Thyroid gland (tissue), 4 donors: Measurements from ENCODE around the gene ABHD3. TPM values are rescaled to one million over a fixed set of nuclear protein-coding genes. Genes with fewer than 3 reads are reported as not detected.
"Not testable (repeated sequence)": the region's sequence is repeated elsewhere in the genome, so short reads cannot be mapped to it uniquely, and the experiment has no call there.

Experiments used
- DNase-seq, 2 donors: peaks; one replicate each; pipeline ENCODE4 v3.0.0-alpha.2; 2019
- H3K27ac ChIP-seq, 3 donors: fragments of 200-600 bp; sonication (generic); 1 replicate in 2 of 3; 2 replicates in 1 of 3; pipeline ENCODE4 v1.5.1; 2016 to 2019; ENCODE audit warnings: mild to moderate bottlenecking in 1 of 3, moderate library complexity in 1 of 3
- H3K27me3 ChIP-seq: fragments of 200-600 bp; sonication (generic); one replicate; pipeline ENCODE4 v1.5.1; 2019
- H3K36me3 ChIP-seq, 2 donors: fragments of 200-600 bp; sonication (generic); one replicate each; pipeline ENCODE4 v1.5.1; 2016 to 2019
- H3K4me1 ChIP-seq, 2 donors: fragments of 200-600 bp; sonication (generic); one replicate each; pipeline ENCODE4 v1.5.1; 2017 to 2019
- H3K4me3 ChIP-seq, 3 donors: fragments of 200-600 bp; sonication (generic); replicated peaks in 1 of 3; 1 replicate in 2 of 3; 2 replicates in 1 of 3; pipeline ENCODE4 v1.5.1; 2016; ENCODE audit warnings: mild to moderate bottlenecking in 1 of 3
- H3K9me3 ChIP-seq: fragments of 200-600 bp; sonication (generic); one replicate; pipeline ENCODE4 v1.5.1; 2017
- POLR2A ChIP-seq, 2 donors: fragments of 450-650 bp; IDR thresholded peaks; one replicate each; pipeline ENCODE4 v1.6.1; 2017; ENCODE audit warnings: antibody characterized with exemption in 2 of 2, mild to moderate bottlenecking in 2 of 2, moderate library complexity in 1 of 2
- WGBS, 2 donors: methylation state at CpG; one replicate each; pipeline ENCODE4 v1.1.5; 2017; 5-methylcytosine and 5-hydroxymethylcytosine counted together
- intact Hi-C: fragments of 100-400 bp; cut with DNase I; formaldehyde crosslinking; loops from one replicate; pipeline ENCODE4 v1.15.1; 2023
- total RNA-seq, 4 donors: library from RNA; depleted of rRNA; stranded (reverse); fragments of >200 nt; gene quantifications; one replicate each; pipeline ENCODE4 v1.2.3, GENCODE V29; 2016
- TF ChIP-seq, protein P1 (sequence below), 6 experiments: fragments of 200-600 bp in 3 of 6; fragments of 450-650 bp in 3 of 6; sonication (generic) in 3 of 6; IDR thresholded peaks; one replicate each; pipeline ENCODE4 v1.5.1; 2016 to 2019; ENCODE audit warnings: antibody characterized with exemption in 6 of 6, mild to moderate bottlenecking in 2 of 6, inconsistent platforms in 1 of 6, moderate library complexity in 1 of 6

The ABHD3 gene
- total RNA-seq, 4 donors from 2014 or later = 17.6 to 28.2 (median 24.5) TPM

DNA sequence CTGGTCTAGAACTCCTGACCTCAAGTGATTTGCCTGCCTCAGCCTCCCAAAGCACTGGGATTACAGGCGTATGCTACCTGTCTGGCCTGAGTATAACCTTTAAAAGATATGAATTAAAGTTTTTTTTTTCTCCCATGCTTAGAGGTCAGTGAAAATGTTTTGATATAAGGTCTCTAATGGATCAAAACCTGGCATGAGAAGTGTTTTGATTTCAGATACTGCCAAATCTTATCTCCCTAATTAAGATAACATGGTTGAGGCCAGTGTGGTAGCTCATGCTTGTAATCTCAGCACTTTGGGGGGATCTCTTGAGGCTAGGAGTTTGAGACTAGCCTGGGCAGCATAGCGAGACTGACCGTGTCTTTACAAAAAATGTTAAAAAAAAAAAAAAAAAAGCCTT is 51.2 kb downstream of the ABHD3 start:
- no peaks in the 10 kb centered on the region for H3K27me3 ChIP-seq
- no peaks in the 10 kb centered on the region for H3K9me3 ChIP-seq
- WGBS, 2 donors = 93 to 95% methylated on average over 3 of the region's 3 CpGs
- H3K36me3 ChIP-seq = peaks cover 0 to 5% of the 10 kb centered on the region in 2 donors
- no peak for DNase-seq
- intact Hi-C loops = no loop called here
- no peaks in the 10 kb centered on the region for H3K4me1 ChIP-seq
- TF ChIP-seq, protein P1, sequence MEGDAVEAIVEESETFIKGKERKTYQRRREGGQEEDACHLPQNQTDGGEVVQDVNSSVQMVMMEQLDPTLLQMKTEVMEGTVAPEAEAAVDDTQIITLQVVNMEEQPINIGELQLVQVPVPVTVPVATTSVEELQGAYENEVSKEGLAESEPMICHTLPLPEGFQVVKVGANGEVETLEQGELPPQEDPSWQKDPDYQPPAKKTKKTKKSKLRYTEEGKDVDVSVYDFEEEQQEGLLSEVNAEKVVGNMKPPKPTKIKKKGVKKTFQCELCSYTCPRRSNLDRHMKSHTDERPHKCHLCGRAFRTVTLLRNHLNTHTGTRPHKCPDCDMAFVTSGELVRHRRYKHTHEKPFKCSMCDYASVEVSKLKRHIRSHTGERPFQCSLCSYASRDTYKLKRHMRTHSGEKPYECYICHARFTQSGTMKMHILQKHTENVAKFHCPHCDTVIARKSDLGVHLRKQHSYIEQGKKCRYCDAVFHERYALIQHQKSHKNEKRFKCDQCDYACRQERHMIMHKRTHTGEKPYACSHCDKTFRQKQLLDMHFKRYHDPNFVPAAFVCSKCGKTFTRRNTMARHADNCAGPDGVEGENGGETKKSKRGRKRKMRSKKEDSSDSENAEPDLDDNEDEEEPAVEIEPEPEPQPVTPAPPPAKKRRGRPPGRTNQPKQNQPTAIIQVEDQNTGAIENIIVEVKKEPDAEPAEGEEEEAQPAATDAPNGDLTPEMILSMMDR (IDR thresholded peaks at IDR 0.05) = no peak
- no peak for TF ChIP-seq POLR2A (IDR thresholded peaks at IDR 0.05)
- H3K4me3 ChIP-seq = no peak overlapping the region
- H3K27ac ChIP-seq = no peak overlapping the region

DNA sequence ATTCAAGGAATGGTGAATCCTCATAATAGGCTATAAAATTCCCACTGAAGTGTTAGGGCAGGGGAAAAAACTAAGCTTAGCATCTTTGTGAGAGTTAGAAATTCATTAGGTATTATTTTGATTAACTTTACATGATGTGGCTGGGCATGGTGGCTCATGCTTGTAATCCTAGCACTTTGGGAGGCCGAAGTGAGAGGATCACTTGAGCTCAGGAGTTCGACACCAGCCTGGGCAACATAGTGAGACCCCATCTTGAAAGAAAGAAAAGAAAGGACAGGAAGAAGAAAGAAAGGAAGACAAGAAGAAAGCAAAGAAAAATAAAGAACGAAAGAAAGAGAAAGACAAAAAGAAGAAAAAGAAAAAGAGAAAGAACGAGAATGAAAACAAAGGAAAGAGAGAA is 52.5 kb downstream of the ABHD3 start:
- Histone ChIP-seq H3K9me3 (no peaks in the 10 kb centered on the region), H3K27me3 (no peaks in the 10 kb centered on the region), H3K27ac (no peak overlapping the region), H3K4me3 (no peak overlapping the region), H3K36me3 (peaks cover 0 to 5% of the 10 kb centered on the region in 2 donors), H3K4me1 (no peaks in the 10 kb centered on the region)
- TF ChIP-seq, protein P1 (IDR thresholded peaks at IDR 0.05) = no peak
- TF ChIP-seq POLR2A (IDR thresholded peaks at IDR 0.05) = no peak
- DNase-seq = no peak
- intact Hi-C loops = no loop called here
- WGBS, 2 donors = 98 to 99% methylated on average over 4 of the region's 4 CpGs

DNA sequence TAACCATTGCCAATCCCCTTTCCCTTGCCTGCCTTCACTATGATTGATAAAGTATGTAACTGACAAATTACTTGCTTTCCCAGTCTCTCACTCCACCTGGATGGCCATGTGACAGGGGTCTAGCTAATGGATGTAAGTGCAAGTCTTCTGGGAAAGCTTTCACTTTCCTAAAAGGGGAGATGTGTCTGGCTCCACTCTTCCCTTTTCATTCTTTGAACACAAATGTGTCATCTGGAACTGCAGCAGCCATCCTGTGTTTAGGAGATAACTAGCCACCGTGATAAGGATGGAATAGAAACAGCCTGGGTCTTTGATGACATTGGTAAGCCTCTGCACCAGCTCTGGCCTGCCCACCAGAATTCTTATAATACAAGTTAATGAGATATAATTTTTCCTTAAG is 54.3 kb downstream of the ABHD3 start:
- Histone ChIP-seq H3K27ac (no peak overlapping the region), H3K27me3 (no peaks in the 10 kb centered on the region), H3K9me3 (no peaks in the 10 kb centered on the region), H3K4me1 (no peaks in the 10 kb centered on the region), H3K36me3 (no peaks in the 10 kb centered on the region), H3K4me3 (no peak overlapping the region)
- intact Hi-C loops = no loop called here
- DNase-seq = no peak
- TF ChIP-seq, protein P1 (IDR thresholded peaks at IDR 0.05) = no peak
- no peak for TF ChIP-seq POLR2A (IDR thresholded peaks at IDR 0.05)
- WGBS, 2 donors = 92 to 96% methylated on average over 1 of the region's 1 CpG

DNA sequence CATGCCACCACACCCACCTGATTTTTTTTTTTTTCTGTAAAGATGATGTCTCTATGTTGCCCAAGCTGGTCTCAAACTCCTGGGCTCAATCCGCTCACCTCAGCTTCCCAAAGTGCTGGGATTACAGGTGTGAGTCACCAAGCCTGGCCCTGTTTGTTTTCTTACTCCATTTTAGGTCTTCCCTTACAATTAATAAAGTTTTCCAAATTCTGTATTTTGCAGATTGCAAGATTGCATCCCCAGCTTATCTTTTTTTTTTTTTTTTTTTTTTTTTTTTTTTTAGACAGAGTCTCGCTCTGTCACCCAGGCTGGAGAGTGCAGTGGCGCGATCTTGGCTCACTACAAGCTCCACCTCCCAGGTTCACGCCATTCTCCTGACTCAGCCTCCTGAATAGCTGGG is 64.2 kb downstream of the ABHD3 start:
- H3K4me3 ChIP-seq, H3K36me3 ChIP-seq, DNase-seq, H3K4me1 ChIP-seq, H3K27me3 ChIP-seq, H3K9me3 ChIP-seq, H3K27ac ChIP-seq, intact Hi-C loops: not testable (repeated sequence)
- WGBS, 2 donors = 97 to 98% methylated on average over 5 of the region's 5 CpGs

DNA sequence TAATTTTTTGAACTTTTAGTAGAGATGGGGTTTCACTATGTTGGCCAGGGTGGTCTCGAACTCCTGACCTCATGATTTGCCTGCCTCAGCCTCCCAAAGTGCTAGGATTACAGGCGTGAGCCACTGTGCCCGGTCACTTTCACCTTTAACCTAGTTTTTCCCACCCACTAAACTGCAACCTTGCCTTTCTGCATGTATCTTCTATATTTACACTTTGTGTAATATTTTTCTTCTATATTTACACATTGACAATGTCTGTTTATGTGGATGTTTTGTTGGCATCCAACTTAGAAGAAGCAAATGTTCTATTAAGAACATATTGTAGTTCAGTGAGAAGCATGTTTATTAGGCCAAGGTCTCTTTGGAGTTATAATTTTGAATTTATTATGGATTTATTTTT is 65.8 kb downstream of the ABHD3 start:
- Histone ChIP-seq H3K36me3 (no peaks in the 10 kb centered on the region), H3K9me3 (no peaks in the 10 kb centered on the region), H3K4me1 (no peaks in the 10 kb centered on the region), H3K27me3 (no peaks in the 10 kb centered on the region), H3K27ac (no peak overlapping the region), H3K4me3 (no peak overlapping the region)
- intact Hi-C loops = no loop called here
- 96 to 98% methylated on average over 3 of the region's 3 CpGs for WGBS, 2 donors
- no peak for DNase-seq
- TF ChIP-seq, protein P1 (IDR thresholded peaks at IDR 0.05) = no peak
- TF ChIP-seq POLR2A (IDR thresholded peaks at IDR 0.05) = no peak

DNA sequence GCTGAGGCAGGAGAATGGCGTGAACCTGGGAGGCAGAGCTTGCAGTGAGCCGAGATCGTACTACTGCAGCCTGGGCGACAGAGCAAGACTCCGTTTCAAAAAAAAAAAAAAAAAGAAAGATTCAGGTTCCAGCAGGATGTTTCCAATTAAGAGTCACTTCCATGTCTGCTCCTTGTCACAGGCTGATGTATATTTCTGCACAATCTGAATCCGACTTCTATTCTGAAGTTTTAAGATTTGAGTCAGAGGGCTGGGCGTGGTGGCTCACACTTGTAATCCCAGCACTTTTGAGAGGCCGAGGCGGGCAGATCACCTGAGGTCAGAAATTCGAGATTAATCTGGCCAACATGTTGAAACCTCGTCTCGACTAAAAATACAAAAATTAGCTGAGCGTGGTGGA is 67.8 kb downstream of the ABHD3 start:
- H3K4me3 ChIP-seq = no peak overlapping the region
- TF ChIP-seq, protein P1 (IDR thresholded peaks at IDR 0.05) = no peak
- no peak for TF ChIP-seq POLR2A (IDR thresholded peaks at IDR 0.05)
- no peak overlapping the region for H3K27ac ChIP-seq
- H3K9me3 ChIP-seq = no peaks in the 10 kb centered on the region
- DNase-seq = no peak
- 93 to 95% methylated on average over 13 of the region's 13 CpGs for WGBS, 2 donors
- peaks cover 0 to 3% of the 10 kb centered on the region in 2 donors for H3K36me3 ChIP-seq
- H3K4me1 ChIP-seq = no peaks in the 10 kb centered on the region
- no peaks in the 10 kb centered on the region for H3K27me3 ChIP-seq
- intact Hi-C loops = no loop called here
